Measurements from ENCODE around the gene CLEC18A.
"Not testable (repeated sequence)": the region's sequence is repeated elsewhere in the genome, so short reads cannot be mapped to it uniquely, and the experiment has no call there.

The CLEC18A gene

GRCh38 chr16:69968125-69968524, 17.0 kb downstream of the CLEC18A start:
- not testable (repeated sequence) for H3K4me3 ChIP-seq (ENCODE audit: low read depth, low read length)

DNA sequence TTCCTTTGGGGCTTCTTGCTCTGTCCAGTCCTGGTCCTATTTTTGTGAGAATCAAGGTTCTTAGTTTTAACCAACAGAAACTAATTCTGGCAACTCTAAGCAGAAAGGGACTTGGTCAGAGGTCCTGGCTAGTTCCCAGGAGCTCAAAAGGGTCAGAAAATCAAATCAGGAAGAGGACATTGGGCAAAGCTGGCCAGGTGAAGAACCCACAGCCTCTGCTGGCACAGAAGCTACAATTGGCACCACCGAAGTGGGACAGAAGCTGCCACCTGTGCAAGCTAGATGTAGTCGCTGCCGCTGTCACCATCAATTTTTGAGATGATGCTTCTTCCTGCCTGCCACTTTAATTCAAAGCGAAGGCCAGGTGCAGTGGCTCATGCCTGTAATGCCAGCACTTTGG, 18.5 kb downstream of the CLEC18A start:
- H3K4me3 ChIP-seq (ENCODE audit: low read depth, low read length): not testable (repeated sequence)

DNA sequence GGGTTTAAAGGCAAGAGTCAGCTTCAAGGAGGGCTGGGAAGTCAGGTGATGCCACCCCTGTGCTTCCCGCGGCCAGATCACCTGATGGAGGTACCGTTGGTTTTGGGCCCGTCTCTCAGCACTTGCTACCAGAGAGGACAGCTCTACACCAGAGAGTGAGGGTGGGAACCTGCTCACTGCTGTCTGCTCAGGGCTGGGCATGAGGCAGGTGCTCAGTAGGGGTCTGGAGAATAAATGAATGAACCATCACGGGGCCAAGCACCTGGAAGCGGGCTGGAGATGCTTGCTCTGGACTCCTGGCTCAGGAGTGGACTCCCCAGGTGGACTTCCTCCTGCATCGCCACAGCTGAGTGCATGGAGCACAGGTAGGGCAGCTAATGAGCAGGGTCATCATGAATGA, 21.0 kb downstream of the CLEC18A start:
- not testable (repeated sequence) for H3K4me3 ChIP-seq (ENCODE audit: low read depth, low read length)

DNA sequence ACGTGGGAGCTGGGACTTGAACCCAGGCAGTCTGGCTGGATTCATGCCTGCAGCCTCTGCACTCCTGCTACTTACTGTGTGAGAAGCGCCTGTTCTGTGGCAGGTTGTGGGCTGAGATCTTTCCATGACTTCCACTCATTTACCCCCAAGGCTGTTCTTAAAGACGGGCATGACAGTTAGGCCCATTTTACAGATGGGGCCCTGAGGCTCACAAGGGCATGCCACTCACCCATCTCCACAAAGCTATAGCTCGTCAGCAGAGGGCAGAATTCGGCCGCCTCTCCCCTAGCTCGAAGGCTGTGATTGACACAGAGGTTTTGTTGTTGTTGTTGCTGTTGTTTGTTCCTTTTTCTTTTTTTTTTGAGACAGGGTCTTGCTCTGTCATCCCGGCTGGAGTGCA, 21.8 kb downstream of the CLEC18A start:
- H3K4me3 ChIP-seq (ENCODE audit: low read depth, low read length): not testable (repeated sequence)

DNA sequence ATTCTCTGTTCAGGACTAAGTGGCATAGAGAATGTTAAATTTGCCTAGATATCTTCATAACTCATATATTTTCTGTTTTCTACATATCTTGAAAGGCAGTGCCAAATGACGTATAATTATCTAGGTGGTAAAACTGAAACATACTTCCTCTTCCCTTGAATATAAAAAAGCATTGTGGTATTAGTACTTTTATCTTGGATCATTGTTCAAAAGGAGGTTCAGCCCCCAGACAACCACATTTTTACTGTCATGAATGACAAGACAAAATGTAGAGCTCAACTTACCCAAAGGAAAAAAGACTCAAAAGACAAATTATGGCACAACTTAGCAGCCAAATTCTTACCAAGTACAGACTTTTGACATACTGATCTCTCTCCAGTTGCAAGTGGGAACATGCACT, 34.1 kb downstream of the CLEC18A start:
- not testable (repeated sequence) for H3K4me3 ChIP-seq (ENCODE audit: low read depth, low read length)

- not testable (repeated sequence) for H3K4me3 ChIP-seq (ENCODE audit: low read depth, low read length)
Measured at GRCh38 chr16:69997956-69998355, 46.8 kb downstream of the CLEC18A start.

- H3K4me3 ChIP-seq (ENCODE audit: low read depth, low read length): not testable (repeated sequence)
Measured at GRCh38 chr16:69999801-70000200, 48.7 kb downstream of the CLEC18A start.

DNA sequence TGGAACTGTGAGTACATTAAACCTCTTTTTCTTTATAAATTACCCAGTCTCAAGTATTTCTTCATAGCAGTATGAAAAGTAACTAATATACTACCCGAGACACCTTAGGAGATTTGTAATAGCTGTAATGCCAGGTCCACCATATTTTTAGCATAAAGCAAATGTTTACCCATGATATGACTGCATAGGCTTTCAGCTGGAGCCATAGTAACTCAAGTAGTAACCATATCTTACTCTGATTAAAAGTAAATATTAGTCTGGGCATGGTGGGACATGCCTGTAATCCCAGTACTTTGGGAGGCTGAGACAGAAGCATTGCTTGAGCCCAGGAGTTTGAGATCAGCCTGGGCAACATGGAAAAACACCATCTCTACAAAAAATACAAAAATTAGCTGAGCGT, 52.4 kb downstream of the CLEC18A start:
- H3K4me3 ChIP-seq (ENCODE audit: low read depth, low read length): not testable (repeated sequence)

DNA sequence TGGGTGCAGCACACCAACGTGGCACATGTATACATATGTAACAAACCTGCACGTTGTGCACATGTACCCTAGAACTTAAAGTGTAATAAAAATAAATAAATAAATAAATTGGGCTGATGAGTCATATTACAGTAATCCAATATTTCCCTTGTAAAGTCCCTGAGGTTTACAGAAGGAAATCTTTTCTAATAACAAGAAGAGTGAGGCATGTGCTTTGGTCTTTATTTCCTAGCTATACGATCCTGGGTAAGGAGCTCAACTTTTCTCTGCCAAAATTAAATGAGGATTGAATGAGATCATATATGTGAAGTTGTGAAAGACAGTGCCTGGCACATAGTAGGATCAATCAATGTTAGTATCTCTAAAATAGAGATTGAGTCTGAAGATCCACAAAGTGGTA, 57.5 kb downstream of the CLEC18A start:
- H3K4me3 ChIP-seq (ENCODE audit: low read depth, low read length): not testable (repeated sequence)

GRCh38 chr16:70010615-70011014, 59.5 kb downstream of the CLEC18A start:
- H3K4me3 ChIP-seq (ENCODE audit: low read depth, low read length): not testable (repeated sequence)

GRCh38 chr16:70011120-70011519, 60.0 kb downstream of the CLEC18A start:
- not testable (repeated sequence) for H3K4me3 ChIP-seq (ENCODE audit: low read depth, low read length)

DNA sequence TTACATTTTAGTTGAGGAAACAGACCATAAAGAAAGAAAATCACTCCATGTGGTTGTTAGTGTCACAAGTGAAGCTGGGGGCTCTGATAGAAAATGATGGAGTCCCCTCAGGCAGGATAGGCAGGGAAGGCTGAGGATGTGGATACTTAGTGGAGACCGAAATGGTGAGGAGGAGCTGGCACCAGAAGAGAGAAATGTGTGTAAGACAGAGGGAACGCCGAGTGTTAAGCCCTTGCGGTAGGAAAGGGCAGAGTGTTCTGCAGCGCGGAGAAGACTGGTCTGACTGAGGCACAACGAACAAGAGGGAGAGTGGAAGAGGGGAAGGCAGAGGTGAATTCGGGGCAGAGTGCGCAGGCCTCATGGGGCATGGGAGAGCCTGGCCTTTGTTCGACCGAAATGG, 61.2 kb downstream of the CLEC18A start:
- not testable (repeated sequence) for H3K4me3 ChIP-seq (ENCODE audit: low read depth, low read length)

- not testable (repeated sequence) for H3K4me3 ChIP-seq (ENCODE audit: low read depth, low read length)
Measured at GRCh38 chr16:70012951-70013350, 61.8 kb downstream of the CLEC18A start.
